K562 (cell line): ENCODE measurements around the gene BCR. TPM values are rescaled to one million over a fixed set of nuclear protein-coding genes. Genes with fewer than 3 reads are reported as not detected.
"Not testable (repeated sequence)": the region's sequence is repeated elsewhere in the genome, so short reads cannot be mapped to it uniquely, and the experiment has no call there.

Experiments used
- ATAC-seq: fragments of 200-7000 bp; cut with Tn5 transposase; 3 replicates; pipeline ENCODE4 v1.9.1; 2020; ENCODE audit warnings: moderate library complexity
- BruUV-seq: library from RNA; stranded (reverse); fragments of 400-500 nt; replicated peaks from 2 replicates; lab custom pipeline; 2021; lab: Mats Ljungman, UMichigan
- CTCF ChIA-PET: fragments of 300-600 bp; formaldehyde crosslinking; extraction: SDS; loops from one replicate; lab custom pipeline; 2021; ENCODE audit warnings: low intra/inter-chr PET ratio; lab: Yijun Ruan, JAX
- POLR2A ChIA-PET: fragments of 300-600, 350-650 bp; sonication (Branson Sonifier 250); formaldehyde crosslinking; extraction: SDS; loops from one replicate; lab custom pipeline; 2021; ENCODE audit warnings: antibody characterized with exemption, inconsistent platforms; lab: Yijun Ruan, JAX
- DNase-seq, 4 experiments: peaks; one replicate each; pipeline versions ENCODE4 v3.0.0 to v3.0.0-alpha.2; 2011 to 2018; ENCODE audit warnings: low spot score in 3 of 4, mixed read lengths in 3 of 4; ENCODE audit errors: extremely low read depth in 1 of 4
- FAIRE-seq: peaks from 2 replicates; lab custom pipeline; 2011; peaks lifted over from hg19 to GRCh38; lab: Jason Lieb, UNC
- H2AFZ ChIP-seq: 2 replicates; pipeline ENCODE4 v1.6.0; 2011; ENCODE audit warnings: low read depth, low read length, control low read depth, inconsistent platforms
- H3K27ac ChIP-seq: fragments of 200-600 bp; 3 replicates; pipeline ENCODE4 v1.8.0; 2011; ENCODE audit warnings: low read depth, mild to moderate bottlenecking, control low read depth, inconsistent platforms, low read length, moderate library complexity, mixed read lengths; ENCODE audit errors: extremely low read depth
- H3K27me3 ChIP-seq, 2 experiments: fragments of 300-600 bp in 1 of 2; 2 replicates in 1 of 2; 3 replicates in 1 of 2; pipeline versions ENCODE4 v1.6.0 to v1.8.0; 2011; ENCODE audit warnings: inconsistent platforms in 2 of 2, low read length in 2 of 2, mild to moderate bottlenecking in 1 of 2, mixed read lengths in 1 of 2, moderate library complexity in 1 of 2; ENCODE audit not compliant: control insufficient read depth in 2 of 2, insufficient read depth in 2 of 2
- H3K36me3 ChIP-seq: fragments of 300-600 bp; 3 replicates; pipeline ENCODE4 v1.8.0; 2011; ENCODE audit warnings: mild to moderate bottlenecking, low read length, inconsistent platforms; ENCODE audit not compliant: control insufficient read depth, insufficient read depth
- H3K4me1 ChIP-seq, 2 experiments: fragments of 200-600 bp in 1 of 2; replicated peaks in 1 of 2; 2 replicates in 1 of 2; 3 replicates in 1 of 2; pipeline versions ENCODE4 v1.5.1 to v1.8.0; 2011; ENCODE audit warnings: inconsistent platforms in 2 of 2, low read length in 2 of 2, mild to moderate bottlenecking in 1 of 2, mixed read lengths in 1 of 2, moderate library complexity in 1 of 2; ENCODE audit not compliant: control insufficient read depth in 2 of 2, insufficient read depth in 2 of 2
- H3K4me2 ChIP-seq: 2 replicates; pipeline ENCODE4 v1.6.1; 2011; ENCODE audit warnings: low read length, control low read depth, inconsistent platforms, mixed read lengths; ENCODE audit not compliant: insufficient read depth
- H3K4me3 ChIP-seq: fragments of 200-600 bp; sonication (generic), shearing (Covaris generic); 2 replicates; pipeline ENCODE4 v1.5.1; 2016; ENCODE audit warnings: control low read depth, inconsistent platforms
- H3K79me2 ChIP-seq: fragments of 200-600 bp; 3 replicates; pipeline ENCODE4 v1.8.0; 2011; ENCODE audit warnings: low read length, inconsistent platforms; ENCODE audit not compliant: control insufficient read depth, insufficient read depth
- H3K9ac ChIP-seq, 2 experiments: 2 replicates each; pipeline versions ENCODE4 v1.6.0 to v1.6.1; 2011; ENCODE audit warnings: low read depth in 2 of 2, low read length in 2 of 2, control low read depth in 1 of 2, inconsistent platforms in 1 of 2, mild to moderate bottlenecking in 1 of 2, mixed read lengths in 1 of 2; ENCODE audit not compliant: insufficient read depth in 1 of 2
- H3K9me1 ChIP-seq: one replicate; pipeline ENCODE4 v1.6.0; 2011; ENCODE audit warnings: inconsistent platforms, mild to moderate bottlenecking, low read length, moderate library complexity; ENCODE audit not compliant: control insufficient read depth, insufficient read depth
- H3K9me3 ChIP-seq: replicated peaks from 2 replicates; pipeline ENCODE4 v1.5.1; 2011; ENCODE audit warnings: low read depth, low read length, inconsistent platforms; ENCODE audit not compliant: control insufficient read depth, insufficient read depth
- H4K20me1 ChIP-seq: replicated peaks from 2 replicates; pipeline ENCODE4 v1.6.1; 2011; ENCODE audit warnings: low read length, inconsistent platforms, mixed read lengths; ENCODE audit not compliant: control insufficient read depth, insufficient read depth
- WGBS: fragments of 100-300 bp; shearing (Covaris generic); methylation state at CpG from one replicate; pipeline ENCODE4 v1.1.6; 2016; ENCODE audit warnings: low coverage, mixed read lengths; ENCODE audit not compliant: insufficient coverage; ENCODE audit errors: missing lambda C conversion rate; 5-methylcytosine and 5-hydroxymethylcytosine counted together
- in situ Hi-C: fragments of 300-500 bp; cut with MboI; formaldehyde crosslinking; loops from 4 replicates; pipeline ENCODE4 v1.15.0; 2018; ENCODE audit warnings: inconsistent platforms, mixed read lengths
- intact Hi-C: fragments of 100-400 bp; cut with micrococcal nuclease; formaldehyde crosslinking; loops from 2 replicates; pipeline ENCODE4 v1.14.2; 2022
- polyA plus RNA-seq, 8 experiments: library from polyadenylated mRNA; depleted of rRNA in 4 of 8; stranded (reverse) in 5 of 8; unstranded in 3 of 8; fragments of >200 nt; fragmentation: Nextera tagmentation in 2 of 8; fragmentation: Illumina TruSeq in 1 of 8; extraction: Ambion mirVana in 2 of 8; extraction: Trizol in 1 of 8; gene quantifications; 2 replicates each; pipeline versions ENCODE4 v1.2.1 to v1.2.3, GENCODE V29; 2011 to 2014; ENCODE audit warnings: inconsistent platforms in 1 of 8, missing spikeins in 1 of 8
- total RNA-seq, 7 experiments: library from RNA; depleted of rRNA in 6 of 7; stranded (reverse); fragments of >200 nt in 6 of 7; fragmentation: Illumina TruSeq in 2 of 7; extraction: Trizol in 2 of 7; gene quantifications; 2 replicates each; pipeline versions ENCODE4 v1.2.1 to v1.2.3, GENCODE V29; 2011 to 2021; ENCODE audit warnings: low replicate concordance in 1 of 7

The BCR gene
- total and polyA plus RNA-seq, 9 of the 15 experiments (the other 6 are each of a cell fraction or from before 2014, with no cell fraction given): 0.41 to 150 (median 45.6) TPM

DNA sequence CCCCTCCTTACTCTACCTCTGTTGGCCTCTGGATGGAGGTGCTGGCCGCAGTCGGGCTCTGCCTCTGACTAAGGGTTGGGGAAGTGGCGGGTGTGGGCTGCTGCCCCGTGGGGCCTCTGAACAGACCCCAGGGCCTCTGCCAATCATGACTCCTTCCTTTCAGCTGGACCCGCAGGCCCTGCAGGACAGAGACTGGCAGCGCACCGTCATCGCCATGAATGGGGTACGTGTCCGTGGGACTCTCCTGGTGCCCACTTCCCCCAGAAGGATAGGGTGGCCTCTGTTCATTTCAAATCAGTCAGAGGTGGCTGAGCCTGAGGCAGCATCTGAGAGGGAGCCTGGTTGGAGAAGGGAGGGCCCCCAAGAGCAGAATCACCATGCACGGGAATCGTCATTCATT lies 129.0 kb downstream of the BCR start:
- CTCF ChIA-PET, ATAC-seq, BruUV-seq: not testable (repeated sequence)

DNA sequence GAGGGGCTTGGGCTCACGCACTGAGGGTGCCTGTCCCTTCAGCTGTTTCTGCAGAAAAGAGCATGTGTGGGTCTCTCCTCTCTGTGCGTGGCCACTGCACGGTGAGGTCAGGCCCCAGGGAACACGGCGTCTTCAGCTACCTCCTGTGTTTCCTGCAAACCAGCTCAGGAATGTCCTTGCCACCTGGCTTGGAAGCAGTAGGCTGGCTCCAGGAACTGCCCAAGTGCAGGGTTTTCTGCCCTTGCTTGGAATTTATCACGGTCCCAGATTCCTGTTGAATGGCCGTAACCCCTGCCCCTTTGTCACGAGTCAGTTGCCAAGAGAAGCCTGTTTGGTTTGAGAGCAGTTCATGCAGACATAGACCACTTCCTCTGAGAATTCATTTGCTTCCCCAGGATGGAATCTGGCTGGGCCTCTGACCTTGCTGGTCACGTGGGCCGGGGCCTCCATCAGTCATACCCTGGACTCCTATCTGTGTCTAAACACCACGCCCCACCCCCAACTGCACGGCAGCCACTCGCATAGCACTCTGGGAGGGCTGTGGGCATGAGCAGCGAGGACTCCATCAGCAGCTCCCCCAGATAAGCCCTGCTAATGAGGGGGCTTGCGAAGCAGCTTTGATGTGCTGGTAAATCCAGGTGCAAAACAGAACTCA lies 130.3 kb downstream of the BCR start:
- H2AFZ ChIP-seq, FAIRE-seq, H3K9ac ChIP-seq, H3K9me3 ChIP-seq, H3K4me2 ChIP-seq, H3K4me3 ChIP-seq, H4K20me1 ChIP-seq, CTCF ChIA-PET, intact Hi-C loops, BruUV-seq, H3K27ac ChIP-seq, POLR2A ChIA-PET, H3K27me3 ChIP-seq, H3K4me1 ChIP-seq, DNase-seq, H3K36me3 ChIP-seq, H3K79me2 ChIP-seq, H3K9me1 ChIP-seq: not testable (repeated sequence)
- no CpG with 5 or more reads among the region's 15 CpGs for WGBS
- in situ Hi-C loops: loop anchor here (5.0 to 25.0 kb wide), 2 partner anchors 552 to 678 kb away; partner anchors contain the start of gene SLC2A11
- ATAC-seq: peak; percentile 56

More for the DNA sequence above, 129.0 kb downstream of the BCR start:
- H4K20me1 ChIP-seq, H3K27me3 ChIP-seq, H3K9ac ChIP-seq, H3K4me2 ChIP-seq, H3K27ac ChIP-seq, H3K4me1 ChIP-seq, intact Hi-C loops, POLR2A ChIA-PET, H3K9me1 ChIP-seq, FAIRE-seq, H2AFZ ChIP-seq, H3K36me3 ChIP-seq, DNase-seq, H3K9me3 ChIP-seq, H3K4me3 ChIP-seq, H3K79me2 ChIP-seq: not testable (repeated sequence)
- in situ Hi-C loops: loop anchor here (10.0 to 25.0 kb wide), 2 partner anchors 76 to 553 kb away; partner anchors contain the start of gene SLC2A11
- 34% methylated on average over 5 of the region's 12 CpGs for WGBS

DNA sequence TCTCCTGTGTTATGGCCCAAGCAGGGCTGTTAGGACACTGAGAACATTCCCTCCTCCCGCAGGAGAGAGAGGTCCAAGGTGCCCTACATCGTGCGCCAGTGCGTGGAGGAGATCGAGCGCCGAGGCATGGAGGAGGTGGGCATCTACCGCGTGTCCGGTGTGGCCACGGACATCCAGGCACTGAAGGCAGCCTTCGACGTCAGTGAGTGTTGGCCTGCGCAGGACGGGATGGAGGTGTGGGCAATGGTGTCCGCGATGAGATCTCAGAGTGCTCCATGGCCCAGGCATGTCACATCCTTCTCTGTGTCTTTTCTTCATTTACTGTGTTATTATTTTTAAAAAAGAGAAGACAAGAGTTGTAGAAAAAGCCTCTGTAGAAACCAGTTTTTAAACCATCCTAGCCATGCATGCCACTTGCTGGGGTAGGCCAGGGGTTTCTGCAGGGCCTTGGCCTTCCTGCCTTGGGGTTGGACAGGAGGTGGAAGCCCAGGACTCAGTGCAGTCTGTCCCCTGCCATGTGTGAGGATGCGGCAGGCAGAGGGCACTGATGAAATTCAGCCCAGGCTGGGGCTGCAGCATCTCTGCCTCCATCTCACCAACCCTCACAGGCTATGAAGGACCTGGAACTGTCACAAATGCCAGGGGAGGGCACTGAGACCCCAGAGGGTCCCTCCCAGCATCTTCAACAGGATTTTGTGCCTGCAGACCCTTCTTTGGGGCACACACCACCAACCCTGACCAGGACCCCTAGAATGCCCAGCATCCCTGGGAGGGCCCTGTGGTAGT lies 131.5 kb downstream of the BCR start:
- FAIRE-seq, H4K20me1 ChIP-seq, H3K4me2 ChIP-seq, intact Hi-C loops, H3K4me3 ChIP-seq, H3K9me1 ChIP-seq, DNase-seq, H3K79me2 ChIP-seq, H2AFZ ChIP-seq, H3K27ac ChIP-seq, ATAC-seq, BruUV-seq, H3K36me3 ChIP-seq, CTCF ChIA-PET, H3K27me3 ChIP-seq, POLR2A ChIA-PET, H3K9me3 ChIP-seq, H3K9ac ChIP-seq, H3K4me1 ChIP-seq: not testable (repeated sequence)
- in situ Hi-C loops: loop anchor here (5.0 to 25.0 kb wide), 2 partner anchors 550 to 680 kb away; partner anchors contain the start of gene SLC2A11
- WGBS: 94% methylated on average over 5 of the region's 18 CpGs
